GM12875 (cell line): ENCODE measurements around the gene FOXJ3.

Source experiments
- H3K4me3 ChIP-seq: one replicate; pipeline ENCODE4 v1.5.1; 2011; ENCODE audit warnings: low read depth, low read length, control low read depth
- TF ChIP-seq, protein P1 (sequence below): IDR thresholded peaks from 2 replicates; pipeline ENCODE4 v1.5.1; 2011; ENCODE audit warnings: low read depth, mild to moderate bottlenecking, control low read depth, inconsistent platforms, low read length, moderate library complexity, borderline replicate concordance; ENCODE audit not compliant: insufficient read depth

FOXJ3 gene

DNA sequence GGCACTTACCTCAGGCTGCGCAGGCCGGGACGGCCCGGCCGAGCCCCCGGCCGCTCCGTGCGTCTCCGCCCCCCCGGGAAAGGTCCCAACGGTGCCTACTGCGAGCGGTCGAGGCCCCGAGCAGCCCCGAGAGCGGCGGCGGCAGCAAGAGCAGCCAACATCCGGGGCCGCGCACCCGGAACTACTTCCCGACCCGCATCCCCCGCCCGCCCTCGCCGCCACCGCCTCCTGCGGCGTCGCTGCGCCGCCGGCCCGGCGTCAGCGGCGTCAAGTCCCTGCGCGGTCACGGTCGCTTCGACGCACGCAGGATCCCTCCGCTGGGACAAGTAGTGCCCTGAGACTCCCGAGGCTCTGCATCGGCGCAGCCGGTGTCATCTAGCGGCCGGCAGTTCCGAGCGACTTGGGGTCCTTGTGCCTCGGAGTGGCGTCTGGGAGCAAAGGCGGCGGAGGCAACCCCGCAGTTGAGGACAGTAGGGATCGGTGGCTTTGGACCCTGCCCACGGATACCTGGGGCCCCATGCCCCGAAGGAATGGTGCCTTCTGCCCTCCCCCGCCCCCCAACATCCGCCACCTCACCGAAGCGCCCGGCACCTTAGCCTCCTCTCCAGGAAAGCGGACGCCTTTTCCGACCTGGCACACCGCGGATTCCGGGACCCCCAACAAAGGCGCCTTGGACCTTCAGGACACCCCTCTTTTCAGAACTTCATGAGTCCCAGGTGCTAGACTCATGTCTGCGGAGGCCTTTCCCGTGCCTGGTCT is at the start of gene FOXJ3:
TSS of gene FOXJ3 (minus strand) at position 186 of the 759 bp plus-strand sequence. CDS start 24,142 bp downstream, outside the sequence.
- TF ChIP-seq, protein P1, sequence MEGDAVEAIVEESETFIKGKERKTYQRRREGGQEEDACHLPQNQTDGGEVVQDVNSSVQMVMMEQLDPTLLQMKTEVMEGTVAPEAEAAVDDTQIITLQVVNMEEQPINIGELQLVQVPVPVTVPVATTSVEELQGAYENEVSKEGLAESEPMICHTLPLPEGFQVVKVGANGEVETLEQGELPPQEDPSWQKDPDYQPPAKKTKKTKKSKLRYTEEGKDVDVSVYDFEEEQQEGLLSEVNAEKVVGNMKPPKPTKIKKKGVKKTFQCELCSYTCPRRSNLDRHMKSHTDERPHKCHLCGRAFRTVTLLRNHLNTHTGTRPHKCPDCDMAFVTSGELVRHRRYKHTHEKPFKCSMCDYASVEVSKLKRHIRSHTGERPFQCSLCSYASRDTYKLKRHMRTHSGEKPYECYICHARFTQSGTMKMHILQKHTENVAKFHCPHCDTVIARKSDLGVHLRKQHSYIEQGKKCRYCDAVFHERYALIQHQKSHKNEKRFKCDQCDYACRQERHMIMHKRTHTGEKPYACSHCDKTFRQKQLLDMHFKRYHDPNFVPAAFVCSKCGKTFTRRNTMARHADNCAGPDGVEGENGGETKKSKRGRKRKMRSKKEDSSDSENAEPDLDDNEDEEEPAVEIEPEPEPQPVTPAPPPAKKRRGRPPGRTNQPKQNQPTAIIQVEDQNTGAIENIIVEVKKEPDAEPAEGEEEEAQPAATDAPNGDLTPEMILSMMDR: no peak
- peak within 1 kb of the TSS; percentile 64 for H3K4me3 ChIP-seq

DNA sequence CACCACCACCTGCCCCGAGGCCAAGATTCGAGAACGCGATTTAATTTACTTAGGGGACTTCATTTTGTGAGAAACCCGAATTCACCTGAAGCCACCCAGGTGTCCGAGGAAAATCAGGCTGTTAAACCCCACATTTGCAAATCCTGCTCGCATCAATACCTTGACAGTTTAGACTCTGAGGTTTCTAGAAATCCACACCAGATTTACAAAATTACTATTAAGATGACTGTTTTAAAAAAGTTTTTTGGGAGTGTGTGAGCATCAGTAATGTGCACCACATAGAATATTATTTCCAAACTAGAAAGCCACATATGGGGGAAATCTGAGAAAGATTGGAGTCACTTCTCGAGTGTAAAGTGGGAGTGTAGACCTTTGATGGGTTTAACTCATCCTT is 46.2 kb upstream of the FOXJ3 start:
- TF ChIP-seq, protein P1: no peak
- peak overlapping the region; percentile 53 for H3K4me3 ChIP-seq

DNA sequence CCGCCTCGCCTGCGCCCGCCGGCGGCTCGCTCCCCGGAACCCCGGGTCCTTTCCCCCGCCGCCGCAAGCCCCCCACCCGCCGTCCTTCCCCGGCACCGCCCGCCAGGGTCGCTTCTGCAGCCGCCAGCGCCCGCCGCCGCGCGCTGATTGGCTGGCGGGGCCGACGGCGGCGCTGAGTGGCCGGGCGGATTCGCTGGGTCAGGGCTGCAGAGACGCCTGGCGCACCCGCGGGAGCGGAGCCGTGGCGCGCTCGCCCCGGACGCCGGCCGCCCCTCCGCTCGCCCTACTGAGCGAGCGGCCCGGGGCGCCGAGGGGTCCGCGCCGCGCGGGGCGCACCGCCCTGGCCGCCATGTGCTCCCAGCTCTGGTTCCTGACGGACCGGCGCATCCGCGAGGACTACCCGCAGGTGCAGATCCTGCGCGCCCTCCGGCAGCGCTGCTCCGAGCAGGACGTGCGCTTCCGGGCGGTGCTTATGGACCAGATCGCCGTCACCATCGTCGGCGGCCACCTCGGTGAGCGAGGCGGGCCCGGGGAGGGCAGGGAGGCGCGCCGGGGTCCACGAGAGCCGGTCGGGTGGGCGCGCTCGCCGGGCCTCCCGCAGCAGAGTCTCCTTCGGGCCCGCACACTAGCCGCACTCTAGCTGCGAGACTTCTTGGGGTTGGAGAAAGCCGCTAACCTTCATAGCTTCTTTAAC is 45.7 kb upstream of the FOXJ3 start, which contains the start of gene RIMKLA:
TSS of gene RIMKLA (plus strand) at position 207 of the 694 bp plus-strand sequence. CDS start at position 350, 143 bp downstream.
- H3K4me3 ChIP-seq: peak within 1 kb of the TSS; percentile 53
- TF ChIP-seq, protein P1: no peak

DNA sequence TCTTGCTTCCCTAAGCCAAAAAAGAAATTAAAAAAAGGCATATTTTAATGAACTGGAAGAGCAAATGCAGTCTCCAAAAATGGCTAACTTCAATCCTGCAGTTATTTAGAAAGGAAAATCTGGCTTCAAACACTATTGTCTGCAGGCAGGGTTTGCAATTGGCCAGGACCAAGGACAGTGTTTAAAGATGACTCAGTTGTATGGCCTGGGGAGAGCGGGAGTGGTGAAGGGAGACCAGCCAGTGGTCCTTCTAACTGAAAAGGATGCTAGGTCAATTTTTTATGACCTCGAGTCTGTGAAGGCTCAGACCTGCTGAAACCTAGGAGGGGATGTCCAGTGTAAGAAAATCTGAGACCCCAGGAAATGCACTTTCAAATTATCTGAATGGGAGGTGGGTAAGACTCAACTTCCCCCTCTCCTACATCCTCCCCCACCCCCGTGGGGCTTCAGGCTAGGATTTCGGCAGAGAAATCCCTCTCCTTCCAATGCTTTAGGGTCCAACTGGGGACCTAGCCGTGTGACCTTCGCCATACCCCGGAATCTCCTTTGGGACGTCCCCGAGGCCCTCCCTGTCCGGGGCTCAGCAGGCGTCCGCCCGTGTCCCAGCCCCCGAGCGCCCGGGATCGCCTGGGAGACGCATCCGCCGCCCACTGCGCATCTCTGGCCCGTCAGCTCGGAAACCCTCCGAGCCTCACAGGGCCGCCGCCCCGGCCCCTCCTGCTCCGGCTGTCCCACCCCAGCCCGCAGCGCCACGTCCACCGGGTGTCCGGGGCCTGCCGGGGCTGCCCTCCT is 45.0 kb upstream of the FOXJ3 start:
- H3K4me3 ChIP-seq: peak overlapping the region; percentile 35
- TF ChIP-seq, protein P1: no peak

DNA sequence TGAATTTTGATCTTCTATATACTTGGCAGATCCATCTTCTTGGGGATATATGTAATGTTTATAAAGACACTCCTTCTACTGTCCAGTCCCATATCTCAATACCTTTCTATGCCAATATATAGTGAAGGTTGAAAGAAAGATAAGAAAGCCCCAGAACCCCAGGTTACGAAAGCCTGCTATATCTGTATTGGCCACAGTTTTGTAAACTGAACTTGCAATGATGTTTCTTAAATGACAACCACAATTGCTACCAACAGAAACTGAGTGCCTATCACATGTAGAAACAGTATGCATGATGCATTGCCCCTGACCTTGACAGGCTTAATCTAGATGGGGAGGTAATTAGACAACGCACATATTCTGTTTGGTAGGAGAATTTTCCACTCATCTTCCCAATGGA is 37.8 kb upstream of the FOXJ3 start:
- H3K4me3 ChIP-seq: no peak overlapping the region
- TF ChIP-seq, protein P1: no peak

DNA sequence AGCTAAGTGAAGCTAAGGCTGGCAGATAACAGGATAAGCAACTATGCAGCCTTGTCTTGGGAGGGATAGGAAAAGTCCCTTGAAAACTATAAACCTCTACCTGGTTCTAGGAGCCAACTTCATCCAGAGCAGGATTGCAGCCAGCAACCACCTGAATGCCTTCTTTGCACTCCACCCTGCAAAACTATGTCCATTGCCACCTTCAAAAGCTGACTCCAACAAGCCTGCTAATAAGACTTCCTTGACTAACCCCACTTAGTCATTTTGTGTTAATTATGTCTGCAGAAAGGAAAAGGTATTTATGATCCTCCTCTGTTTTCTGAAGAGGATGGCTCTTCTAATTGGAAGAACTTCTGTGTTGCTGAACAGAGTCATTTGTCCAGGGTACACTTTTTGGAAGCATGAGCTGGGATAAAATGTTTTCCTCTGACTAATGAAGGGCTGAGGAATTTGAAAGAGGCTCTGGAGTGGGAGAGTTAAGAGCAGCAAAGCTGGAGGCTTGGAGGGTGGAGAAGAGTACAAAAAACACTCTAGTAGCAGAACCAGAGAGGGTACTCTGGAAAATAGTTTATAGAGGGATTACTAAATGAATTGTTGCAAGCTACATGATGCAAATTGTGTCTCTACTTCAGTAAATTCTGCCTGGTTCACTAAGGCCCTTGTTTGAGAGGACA is 36.0 kb upstream of the FOXJ3 start:
- no peak overlapping the region for H3K4me3 ChIP-seq
- TF ChIP-seq, protein P1: no peak
